GM12878 (cell line): Measurements from ENCODE around the gene ZFTA.

Experiments used
- SMC3 ChIP-seq: IDR thresholded peaks from 2 replicates; pipeline ENCODE4 v1.6.1; 2011; ENCODE audit warnings: low read length, improper control_type of control experiment, borderline replicate concordance
- ZNF217 ChIP-seq: fragments of 450-650 bp; IDR thresholded peaks from 2 replicates; pipeline ENCODE4 v1.6.1; 2017; ENCODE audit warnings: antibody characterized with exemption, mild to moderate bottlenecking

DNA sequence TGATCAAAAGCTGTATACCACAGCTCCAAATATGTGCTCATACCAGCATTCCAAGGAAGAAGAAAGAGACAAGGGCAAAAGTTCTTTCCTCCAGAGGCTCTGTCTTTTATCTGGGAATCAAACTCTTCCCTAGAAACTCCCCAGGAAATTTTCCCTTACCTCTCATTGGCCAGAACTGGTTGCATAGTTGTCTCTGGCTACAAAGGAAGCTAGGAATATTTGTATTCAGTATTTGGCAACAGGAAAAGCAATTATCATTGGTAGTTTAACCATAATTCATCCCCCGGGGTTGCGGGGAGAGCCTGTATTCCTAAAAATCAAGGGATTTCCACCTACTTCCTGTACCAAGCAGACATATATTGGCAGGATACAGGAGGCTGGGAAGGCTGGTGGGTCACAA lies 10.5 kb upstream of the ZFTA start:
- TF ChIP-seq SMC3 (no peak), ZNF217 (no peak)
